G401 (cell line): ENCODE results near the gene DSC1. TPM values are rescaled to one million over a fixed set of nuclear protein-coding genes. Genes with fewer than 3 reads are reported as not detected.

Experiments used
- DNase-seq: peaks from one replicate; pipeline ENCODE4 v3.0.0-alpha.2; 2015; ENCODE audit warnings: low spot score
- in situ Hi-C: cut with HindIII; loops from 2 replicates; pipeline ENCODE4 v1.10.0; 2016; ENCODE audit warnings: low sequenced_read_pairs, mixed read lengths
- total RNA-seq: library from RNA; depleted of rRNA; stranded (reverse); fragments of >200 nt; shearing (Covaris generic); gene quantifications from 2 replicates; pipeline ENCODE4 v1.2.3, GENCODE V29; 2014; rRNA removed

DSC1 gene
- total RNA-seq: not detected in 2 replicates

GRCh38 chr18:31162825-31163435, at the start of gene DSC1:
DSC1 (minus strand) TSS chr18:31162856; CDS start chr18:31162594, 262 bp downstream.
- no peak for DNase-seq
- in situ Hi-C loops: no loop called here

- DNase-seq: no peak
- in situ Hi-C loops: no loop called here
Observed at GRCh38 chr18:31211047-31211446, 48.4 kb upstream of the DSC1 start.

GRCh38 chr18:31209041-31209440, 46.4 kb upstream of the DSC1 start:
- no peak for DNase-seq
- in situ Hi-C loops: no loop called here

GRCh38 chr18:31207391-31207790, 44.7 kb upstream of the DSC1 start:
- in situ Hi-C loops: no loop called here
- no peak for DNase-seq

GRCh38 chr18:31206787-31207381, 44.2 kb upstream of the DSC1 start:
- in situ Hi-C loops: no loop called here
- no peak for DNase-seq

GRCh38 chr18:31206071-31206470, 43.4 kb upstream of the DSC1 start:
- in situ Hi-C loops: no loop called here
- DNase-seq: no peak

GRCh38 chr18:31205273-31205672, 42.6 kb upstream of the DSC1 start:
- in situ Hi-C loops: no loop called here
- DNase-seq: no peak

GRCh38 chr18:31204833-31205232, 42.2 kb upstream of the DSC1 start:
- in situ Hi-C loops: no loop called here

GRCh38 chr18:31204166-31204565, 41.5 kb upstream of the DSC1 start:
- in situ Hi-C loops: no loop called here
- DNase-seq: no peak

More at GRCh38 chr18:31204833-31205232, 42.2 kb upstream of the DSC1 start:
- DNase-seq: no peak

- in situ Hi-C loops: no loop called here
- DNase-seq: no peak
Observed at GRCh38 chr18:31203794-31204148, 41.1 kb upstream of the DSC1 start.

GRCh38 chr18:31203096-31203793, 40.6 kb upstream of the DSC1 start:
- in situ Hi-C loops: no loop called here
- DNase-seq: no peak

GRCh38 chr18:31199190-31199769, 36.6 kb upstream of the DSC1 start:
- in situ Hi-C loops: no loop called here
- DNase-seq: no peak

GRCh38 chr18:31197676-31198075, 35.0 kb upstream of the DSC1 start:
- in situ Hi-C loops: no loop called here
- no peak for DNase-seq

- in situ Hi-C loops: no loop called here
- DNase-seq: no peak
Observed at GRCh38 chr18:31195063-31195462, 32.4 kb upstream of the DSC1 start.

- DNase-seq: no peak
- in situ Hi-C loops: no loop called here
Observed at GRCh38 chr18:31192086-31192776, 29.6 kb upstream of the DSC1 start.

- DNase-seq: no peak
- in situ Hi-C loops: no loop called here
Observed at GRCh38 chr18:31190919-31191318, 28.3 kb upstream of the DSC1 start.

- in situ Hi-C loops: no loop called here
- no peak for DNase-seq
Observed at GRCh38 chr18:31189757-31190156, 27.1 kb upstream of the DSC1 start.

GRCh38 chr18:31185186-31185950, 22.7 kb upstream of the DSC1 start:
- in situ Hi-C loops: no loop called here
- DNase-seq: no peak

GRCh38 chr18:31183302-31183701, 20.6 kb upstream of the DSC1 start:
- in situ Hi-C loops: no loop called here
- DNase-seq: no peak
